GM12892 (cell line): ENCODE data around the gene HIPK1.

Experiments
- DNase-seq: peaks from one replicate; pipeline ENCODE4 v3.0.0; 2011; ENCODE audit not compliant: insufficient read length
- FAIRE-seq: peaks from 2 replicates; lab custom pipeline; 2011; peaks lifted over from hg19 to GRCh38; lab: Jason Lieb, UNC
- POLR2A ChIP-seq: IDR thresholded peaks from 2 replicates; pipeline ENCODE4 v1.6.1; 2011; ENCODE audit warnings: low read depth, low read length, control low read depth
- POLR2AphosphoS5 ChIP-seq: IDR thresholded peaks from 2 replicates; pipeline ENCODE4 v1.6.1; 2011; ENCODE audit warnings: low read depth, low read length, control low read depth
- TAF1 ChIP-seq: IDR thresholded peaks from 2 replicates; pipeline ENCODE4 v1.6.1; 2011; ENCODE audit warnings: low read depth, mild to moderate bottlenecking, control low read depth, low read length, borderline replicate concordance

HIPK1 gene

DNA sequence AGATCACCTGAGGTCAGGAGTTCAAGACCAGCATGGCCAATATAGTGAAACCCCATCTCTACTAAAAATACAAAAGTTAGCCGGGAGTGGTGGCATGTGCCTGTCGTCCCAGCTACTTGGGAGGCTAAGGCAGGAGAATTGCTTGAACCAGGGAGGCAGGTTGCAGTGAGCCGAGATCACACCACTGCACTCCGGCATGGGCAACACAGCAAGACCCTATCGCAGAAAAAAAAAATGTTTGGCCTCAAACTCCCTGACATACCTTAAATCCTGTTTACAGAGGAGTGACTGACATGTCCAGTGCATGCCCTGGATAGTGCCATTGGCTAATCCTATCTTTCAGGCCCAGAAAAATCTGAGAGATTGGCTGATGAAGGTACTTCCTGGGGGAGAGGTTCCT lies 12.2 kb upstream of the HIPK1 start:
- TF ChIP-seq POLR2A (no peak), TAF1 (no peak), POLR2AphosphoS5 (no peak)
- FAIRE-seq (no peak), DNase-seq (no peak)

DNA sequence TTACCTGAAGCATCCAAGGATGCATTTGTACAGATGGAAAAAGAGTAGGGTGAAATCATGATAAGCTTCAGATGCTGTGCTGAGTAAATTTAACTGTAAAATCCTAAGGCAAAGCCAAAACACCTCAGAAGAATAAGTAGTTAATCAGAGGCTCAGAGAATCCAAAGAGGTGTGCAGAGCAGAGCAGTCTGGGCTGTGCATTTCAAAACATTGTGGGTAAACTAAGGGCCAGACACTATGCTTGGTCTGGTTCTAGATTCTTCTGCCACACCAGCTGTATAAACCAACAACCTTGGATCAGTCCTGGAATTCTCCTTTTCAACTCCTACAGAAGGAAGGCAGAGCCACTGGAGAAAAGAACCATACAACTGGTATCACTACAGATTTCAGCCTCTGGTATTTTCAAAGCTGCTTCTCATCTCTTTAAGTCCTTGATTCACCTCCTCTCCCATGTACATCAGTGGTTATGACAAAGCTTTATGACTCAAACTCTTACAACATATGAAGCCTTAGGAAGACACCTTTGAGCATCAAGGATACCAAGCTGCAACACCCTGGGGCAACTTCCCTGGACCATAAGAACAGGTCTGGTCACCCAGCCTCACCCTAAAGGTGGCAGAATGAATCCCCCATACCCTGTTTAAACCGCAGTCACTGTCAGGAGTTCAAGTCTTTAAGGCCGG lies 11.6 kb upstream of the HIPK1 start:
- FAIRE-seq (no peak), DNase-seq (no peak)
- TF ChIP-seq POLR2A = no peak
- no peak for TF ChIP-seq POLR2AphosphoS5
- TF ChIP-seq TAF1 = no peak

GRCh38 chr1:113918243-113918642 lies 10.9 kb upstream of the HIPK1 start:
- FAIRE-seq (no peak), DNase-seq (no peak)
- TF ChIP-seq POLR2A (no peak), POLR2AphosphoS5 (no peak), TAF1 (no peak)

DNA sequence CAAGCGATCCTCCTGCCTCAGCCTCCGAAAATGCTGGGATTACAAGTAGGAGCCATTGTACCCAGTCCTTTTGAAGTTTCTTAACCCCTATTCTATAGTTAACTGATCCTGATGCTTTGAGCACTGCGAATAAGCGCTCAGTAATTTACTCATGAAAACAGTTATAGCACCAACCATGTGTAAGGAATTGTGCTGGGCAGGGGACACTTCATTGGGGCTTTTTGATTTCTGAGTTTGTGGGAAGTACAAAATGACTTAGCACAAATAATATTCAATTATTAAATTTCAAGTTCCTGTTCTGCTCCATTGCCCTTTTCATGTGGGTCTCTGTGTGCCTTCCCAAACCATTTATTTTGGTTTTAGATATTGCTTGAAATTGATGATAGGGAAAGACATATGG lies 6.2 kb upstream of the HIPK1 start:
- DNase-seq (no peak), FAIRE-seq (no peak)
- TF ChIP-seq POLR2AphosphoS5 (no peak), TAF1 (no peak), POLR2A (no peak)

DNA sequence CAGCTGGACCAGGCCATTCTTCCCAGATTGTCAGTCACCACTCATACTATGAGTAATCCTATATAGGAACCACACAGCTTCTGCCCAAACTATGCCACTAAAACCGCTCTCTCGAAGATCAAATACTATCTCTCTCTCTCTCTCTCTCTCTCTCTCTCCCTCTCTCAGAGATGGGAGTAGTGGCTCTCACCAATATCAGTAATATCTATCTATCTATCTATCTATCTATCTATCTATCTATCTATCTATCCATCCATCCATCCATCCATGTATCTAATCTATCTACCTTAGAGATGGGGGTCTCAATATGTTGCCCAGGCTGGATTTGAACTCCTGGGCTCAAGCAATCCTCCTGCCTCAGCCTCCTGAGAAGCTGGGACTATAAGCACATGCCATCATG lies 4.7 kb upstream of the HIPK1 start:
- no peak for DNase-seq
- FAIRE-seq = no peak
- TF ChIP-seq POLR2AphosphoS5 = no peak
- TF ChIP-seq TAF1 = no peak
- no peak for TF ChIP-seq POLR2A

DNA sequence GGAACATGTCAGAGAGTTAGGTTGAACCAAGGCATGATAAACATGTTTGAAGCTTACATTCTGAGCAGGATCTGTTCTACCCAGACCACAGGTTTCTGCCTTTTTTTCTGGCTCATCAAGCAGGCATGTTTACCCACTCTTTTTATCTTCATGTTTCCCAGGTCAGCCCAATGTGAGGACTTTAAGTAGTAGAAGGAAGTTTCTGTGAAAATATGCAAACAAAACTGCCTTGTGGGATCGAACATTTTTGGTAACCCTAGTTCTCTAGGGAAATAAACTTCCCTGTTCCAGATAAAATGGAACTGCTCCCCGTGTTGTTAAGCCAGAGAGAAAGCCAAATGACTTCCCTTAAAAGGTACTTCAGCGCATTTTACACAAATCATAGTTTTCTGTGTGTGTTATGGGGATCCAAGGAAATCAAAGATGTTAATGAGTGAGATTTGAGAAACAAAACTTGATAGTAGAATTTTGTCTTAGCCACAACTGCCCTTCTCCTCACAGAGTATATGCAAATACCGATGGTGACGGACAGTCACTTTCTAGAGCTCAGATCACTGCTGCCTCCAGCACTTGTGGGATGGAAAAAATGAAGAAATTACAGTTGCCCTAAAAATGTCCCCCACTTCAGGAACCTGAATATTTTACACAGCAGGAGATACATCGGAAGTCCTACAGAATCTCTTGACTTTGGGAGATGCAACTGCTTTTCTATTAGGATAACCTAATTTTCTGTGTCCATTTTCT lies 765 bp upstream of the HIPK1 start:
- FAIRE-seq = peak; percentile 62
- DNase-seq = no peak
- no peak for TF ChIP-seq POLR2A
- TF ChIP-seq POLR2AphosphoS5 = no peak
- no peak for TF ChIP-seq TAF1

- TF ChIP-seq POLR2A (no peak), POLR2AphosphoS5 (no peak), TAF1 (peak; percentile 11; the same call in 1 of the 2 replicates)
- FAIRE-seq = no peak
- DNase-seq = peak; percentile 48
These were observed 800 bp downstream of the HIPK1 start for GRCh38 chr1:113929750-113930498.

DNA sequence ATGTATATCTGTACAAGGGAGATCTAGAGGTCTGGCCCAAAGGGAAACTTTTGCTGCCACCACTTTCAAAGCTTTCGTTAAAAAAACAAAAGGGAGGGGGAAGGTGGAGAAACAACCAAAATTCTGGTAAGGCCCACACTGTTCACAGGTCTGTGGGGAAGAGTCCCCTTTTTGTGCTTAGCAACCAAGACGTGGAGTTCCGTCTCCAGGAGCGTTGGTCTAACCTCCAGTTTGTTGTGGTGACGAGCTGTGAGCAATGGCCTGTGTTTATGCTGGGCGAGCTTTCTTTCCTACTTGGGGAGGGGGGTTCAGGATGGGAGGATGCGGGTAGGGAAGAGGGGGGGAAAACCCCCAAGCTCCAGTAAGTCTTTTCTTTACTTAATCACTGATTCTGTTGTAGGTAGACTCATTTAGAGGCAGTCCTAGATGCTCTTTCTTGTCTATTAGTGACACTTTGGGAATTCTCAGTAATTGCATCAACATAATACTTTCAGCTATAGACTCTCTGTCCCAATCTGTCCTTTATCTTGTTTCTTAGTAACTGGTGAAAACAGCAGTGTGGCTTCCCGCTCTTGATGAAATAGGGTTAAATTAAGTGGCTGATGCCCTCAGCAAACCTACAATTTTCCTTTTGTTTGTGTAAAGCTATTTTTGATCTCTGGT lies 1.5 kb downstream of the HIPK1 start:
- DNase-seq = peak; percentile 21

GRCh38 chr1:113931451-113931851 lies 2.3 kb downstream of the HIPK1 start:
- DNase-seq = no peak
- FAIRE-seq = no peak
- TF ChIP-seq POLR2A (no peak), POLR2AphosphoS5 (no peak), TAF1 (no peak)

More for the DNA sequence above, 1.5 kb downstream of the HIPK1 start:
- TF ChIP-seq TAF1 (no peak), POLR2AphosphoS5 (no peak), POLR2A (no peak)
- FAIRE-seq = peak; percentile 76

- FAIRE-seq = no peak
- TF ChIP-seq POLR2AphosphoS5 = no peak
- TF ChIP-seq POLR2A = no peak
- TF ChIP-seq TAF1 = no peak
- DNase-seq = no peak
These were observed 4.9 kb downstream of the HIPK1 start for GRCh38 chr1:113934006-113934405.

DNA sequence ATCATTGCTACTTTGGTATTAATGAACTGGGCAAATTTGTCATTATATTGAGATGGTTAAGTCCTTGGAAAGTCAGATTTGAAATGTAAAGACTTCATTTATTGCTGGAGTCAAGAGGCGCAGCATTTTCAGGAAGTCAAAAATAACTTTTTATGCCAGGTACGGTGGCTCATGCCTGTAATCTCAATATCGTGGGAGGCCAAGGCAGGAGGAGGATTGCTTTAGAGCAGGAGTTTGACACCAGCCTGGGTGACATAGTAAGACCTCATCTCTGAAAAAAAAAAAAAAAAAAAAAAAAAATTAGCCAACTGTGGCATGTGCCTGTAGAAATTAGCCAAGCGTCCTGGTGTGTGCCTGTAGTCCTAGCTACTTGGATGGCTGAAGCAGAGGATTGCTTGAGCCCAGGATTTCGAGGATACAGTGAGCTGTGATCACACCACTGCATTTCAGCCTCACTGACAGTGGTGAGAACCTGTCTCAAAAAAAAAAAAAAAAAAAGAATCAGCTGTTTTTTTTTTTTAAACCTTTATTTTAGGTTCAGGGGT lies 5.5 kb downstream of the HIPK1 start:
- no peak for DNase-seq
- TF ChIP-seq TAF1 (no peak), POLR2AphosphoS5 (no peak), POLR2A (no peak)
- no peak for FAIRE-seq

DNA sequence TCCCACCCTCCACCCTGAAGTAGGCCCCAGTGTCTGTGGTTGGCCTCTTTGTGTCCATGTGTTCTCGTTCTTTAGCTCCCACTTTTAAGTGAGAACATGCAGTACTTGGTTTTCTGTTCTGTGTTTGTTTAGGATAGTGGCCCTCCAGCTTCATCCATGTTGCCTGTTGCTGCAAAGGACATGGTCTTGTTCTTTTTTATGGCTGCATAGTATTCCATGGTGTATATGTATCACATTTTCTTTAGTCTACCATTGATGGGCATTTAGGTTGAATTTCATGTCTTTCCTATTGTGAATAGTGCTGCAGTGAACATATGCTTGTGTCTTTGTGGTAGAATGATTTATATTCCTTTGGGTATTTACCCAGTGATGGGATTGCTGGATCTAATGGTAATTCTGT lies 6.1 kb downstream of the HIPK1 start:
- TF ChIP-seq POLR2A (no peak), TAF1 (no peak), POLR2AphosphoS5 (no peak)
- DNase-seq (no peak), FAIRE-seq (no peak)
